WI38 (cell line): ENCODE measurements around the gene LRRC14B.

Experiments
- H3K4me3 ChIP-seq: 2 replicates; pipeline ENCODE4 v1.5.1; 2011; ENCODE audit warnings: low read depth, mild to moderate bottlenecking, control low read depth, low read length
- CTCF ChIP-seq: IDR thresholded peaks from 2 replicates; pipeline ENCODE4 v1.5.1; 2012; ENCODE audit warnings: low read depth, mild to moderate bottlenecking, control low read depth, low read length

LRRC14B gene

DNA sequence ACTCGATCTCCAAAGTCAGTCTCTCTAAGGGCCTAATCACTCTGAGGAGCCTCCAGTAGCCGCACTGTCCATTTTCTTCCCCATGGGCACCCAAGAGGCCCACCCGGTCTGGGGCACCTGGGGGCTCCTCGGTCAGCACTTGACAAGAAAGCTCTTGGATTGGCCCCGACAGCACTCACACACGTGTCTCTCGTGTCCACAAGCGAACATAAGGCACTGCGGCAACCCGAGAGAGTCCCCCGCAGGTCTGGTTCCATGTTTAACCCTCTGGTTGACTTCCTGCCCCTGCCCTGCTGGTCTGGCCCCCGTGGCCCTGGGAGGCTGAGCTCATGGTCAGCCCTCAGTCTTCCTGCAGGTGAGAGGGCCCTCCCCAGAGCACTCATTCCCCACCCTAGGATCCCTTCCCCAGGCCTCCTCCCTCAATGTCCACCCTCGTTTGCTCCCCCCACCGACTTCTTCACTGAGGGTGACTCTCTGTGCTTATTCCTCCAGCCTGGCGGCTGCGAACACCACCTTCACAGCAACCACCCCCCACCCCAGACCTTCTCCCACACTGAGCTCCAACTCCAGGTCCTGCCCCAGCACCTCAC, 16.3 kb upstream of the LRRC14B start:
- no peak overlapping the region for H3K4me3 ChIP-seq
- TF ChIP-seq CTCF = no peak

- no peak for TF ChIP-seq CTCF
- no peak overlapping the region for H3K4me3 ChIP-seq
Observed at GRCh38 chr5:176296-176823, 14.9 kb upstream of the LRRC14B start.

GRCh38 chr5:178110-178509, 13.2 kb upstream of the LRRC14B start:
- no peak for TF ChIP-seq CTCF
- no peak overlapping the region for H3K4me3 ChIP-seq

- no peak overlapping the region for H3K4me3 ChIP-seq
- TF ChIP-seq CTCF = no peak
Observed at GRCh38 chr5:179401-179800, 11.9 kb upstream of the LRRC14B start.

DNA sequence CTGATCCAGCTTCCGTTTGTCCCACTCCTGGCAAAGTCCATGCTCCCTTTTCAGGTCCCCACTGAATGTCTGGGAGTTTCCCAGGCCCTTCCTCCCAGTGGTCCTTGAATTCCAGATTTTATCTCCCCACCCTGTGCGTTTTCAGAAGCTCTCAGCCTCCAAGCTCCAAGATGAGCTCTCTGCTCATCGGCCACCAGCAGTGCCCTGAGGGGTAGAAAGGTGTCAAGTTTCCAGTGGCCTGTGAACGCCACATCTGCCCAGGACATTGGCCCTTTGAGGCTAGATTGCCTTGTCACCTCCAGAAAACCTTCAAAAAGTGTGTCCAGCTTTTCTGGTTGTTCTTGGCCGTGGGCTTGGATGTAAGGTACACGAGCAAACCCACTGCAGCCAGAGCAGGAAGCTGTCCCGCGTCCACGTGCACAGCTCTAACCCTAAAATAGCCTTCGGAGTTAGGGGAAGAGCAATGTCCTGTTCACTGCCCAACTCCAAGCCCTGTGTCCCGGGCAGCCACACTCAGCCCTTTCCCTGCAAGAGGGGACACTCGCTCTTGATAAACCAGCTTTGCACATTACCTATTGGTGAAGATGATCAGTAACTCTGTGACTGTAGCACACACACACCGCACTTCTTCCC, 10.9 kb upstream of the LRRC14B start:
- no peak overlapping the region for H3K4me3 ChIP-seq
- TF ChIP-seq CTCF = no peak

DNA sequence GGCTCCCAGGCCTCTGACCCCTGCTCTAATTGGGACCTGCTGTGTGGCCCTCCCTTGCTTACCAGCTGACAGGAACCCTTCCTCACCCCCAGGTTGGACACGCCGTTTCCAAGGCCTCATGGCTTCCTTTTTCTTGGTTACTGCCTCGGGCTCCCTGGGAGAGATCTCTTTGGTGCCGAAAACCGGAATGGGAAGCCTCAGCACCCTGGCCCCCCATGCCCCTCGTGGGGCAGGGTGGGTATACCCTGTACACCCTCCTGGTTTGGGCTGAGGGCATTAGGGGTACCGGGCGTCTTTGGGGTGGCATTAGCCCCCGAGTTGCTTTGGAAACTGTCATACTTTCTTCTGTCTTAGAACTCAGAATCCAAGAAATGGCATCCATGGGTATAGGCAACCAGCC, 10.1 kb upstream of the LRRC14B start:
- TF ChIP-seq CTCF = no peak
- H3K4me3 ChIP-seq = no peak overlapping the region

DNA sequence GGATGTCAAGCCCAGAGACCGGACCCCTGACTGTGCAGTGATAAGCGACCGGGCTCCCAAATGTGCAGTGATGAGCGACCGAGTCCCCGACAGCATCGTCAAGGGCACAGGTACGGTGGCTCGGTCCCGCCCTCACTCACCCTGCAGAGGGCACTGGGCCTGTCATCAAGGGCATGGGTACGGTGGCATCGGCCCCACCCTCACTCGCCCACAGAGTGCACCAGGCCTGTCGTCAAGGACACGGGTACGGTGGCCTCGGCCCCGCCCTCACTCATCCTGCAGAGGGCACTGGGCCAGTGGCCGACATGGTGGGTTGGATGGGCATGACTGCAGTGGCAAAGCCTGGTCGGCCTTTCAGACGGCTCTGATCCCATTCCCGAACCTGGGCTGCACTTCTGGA, 9.7 kb upstream of the LRRC14B start:
- TF ChIP-seq CTCF = no peak
- no peak overlapping the region for H3K4me3 ChIP-seq
